ENCODE results near the gene GOSR2.

GRCh38 chr17:46976626-46977270 is 53.8 kb downstream of the GOSR2 start:
- TF ChIP-seq TCF7L2 (IDR thresholded peaks at IDR 0.05; ENCODE audit: low read depth, low read length) (no peak), CTCF (IDR thresholded peaks at IDR 0.05) (no peak), REST (IDR thresholded peaks at IDR 0.05; ENCODE audit: insufficient read depth in 1 of 2, low read depth in 2 of 2, low read length in 1 of 2) (no peak), POLR2AphosphoS5 (IDR thresholded peaks at IDR 0.05; ENCODE audit: low read depth, low read length) (no peak), SIN3A (IDR thresholded peaks at IDR 0.05; ENCODE audit: borderline replicate concordance, insufficient read depth, low read depth, low read length) (no peak)

All from Panc1 (cell line).